Measurements from ENCODE around the gene LAD1.

DNA sequence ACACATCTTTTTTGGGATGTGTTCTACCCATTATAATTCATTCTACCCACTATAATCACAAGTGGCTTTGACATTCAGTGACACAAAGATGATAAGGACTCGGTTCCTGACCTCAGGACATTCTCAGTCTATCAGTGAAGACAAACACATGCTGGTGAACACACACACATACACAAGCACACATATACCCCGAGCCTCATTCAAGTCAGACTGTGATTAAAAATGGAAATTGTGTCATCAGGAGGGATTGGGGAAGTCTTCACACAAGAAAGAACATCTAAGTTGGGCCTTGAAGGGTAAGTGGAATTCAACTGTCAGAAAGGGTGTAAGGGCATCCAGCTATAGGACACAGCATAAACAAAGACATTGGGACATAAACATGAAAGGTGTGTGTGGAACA, 2.6 kb upstream of the LAD1 start:
- TF ChIP-seq CTCF (conservative IDR thresholded peaks at IDR 0.05; ENCODE audit: low read depth, low read length), result no peak
- no peak for TF ChIP-seq SMC3 (IDR thresholded peaks at IDR 0.05; ENCODE audit: low read depth, low read length)
- no peak for TF ChIP-seq POLR2A (IDR thresholded peaks at IDR 0.05; ENCODE audit: low read depth, low read length)
- no peak for TF ChIP-seq RAD21 (IDR thresholded peaks at IDR 0.05; ENCODE audit: low read length)
